ENCODE measurements around the gene PGBD1.
"Not testable (repeated sequence)": the region's sequence is repeated elsewhere in the genome, so short reads cannot be mapped to it uniquely, and the experiment has no call there.

PGBD1 gene

DNA sequence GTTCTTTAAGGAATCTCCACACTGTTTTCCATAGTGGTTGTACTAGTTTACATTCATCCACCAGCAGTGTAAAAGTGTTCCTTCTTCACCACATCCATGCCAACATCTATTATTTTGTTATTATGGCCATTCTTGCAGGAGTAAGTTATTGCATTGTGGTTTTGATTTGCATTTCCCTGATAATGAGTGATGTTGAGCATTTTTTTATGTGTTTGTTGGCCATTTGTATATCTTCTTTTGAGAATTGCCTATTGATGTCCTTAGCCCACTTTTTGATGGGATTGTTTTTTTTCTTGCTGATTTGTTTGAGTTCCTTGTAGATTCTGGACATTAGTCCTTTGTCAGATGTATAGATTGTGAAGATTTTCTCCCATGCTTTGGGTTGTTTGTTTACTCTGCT lies 25.0 kb downstream of the PGBD1 start:
- not testable (repeated sequence) for H3K4me3 ChIP-seq (ENCODE audit: low read depth, low read length); H2AFZ ChIP-seq (ENCODE audit: insufficient read depth, low read length, poor library complexity); H4K8ac ChIP-seq (ENCODE audit: low read depth, low read length); H4K12ac ChIP-seq (ENCODE audit: low read depth, low read length); H2BK12ac ChIP-seq (ENCODE audit: low read length); H2BK5ac ChIP-seq (ENCODE audit: low read depth, low read length, poor library complexity); H3K14ac ChIP-seq (ENCODE audit: low read length); H3K23ac ChIP-seq (ENCODE audit: low read length); H3K36me3 ChIP-seq (ENCODE audit: control insufficient read depth in 1 of 2, insufficient read depth in 2 of 2, low read length in 2 of 2); H3K9ac ChIP-seq (ENCODE audit: low read length); H3K18ac ChIP-seq (ENCODE audit: low read length); H4K91ac ChIP-seq (ENCODE audit: low read depth, low read length); H2BK120ac ChIP-seq (ENCODE audit: insufficient read depth, low read length, poor library complexity); DNase-seq; H3K4me1 ChIP-seq (ENCODE audit: control insufficient read depth in 1 of 2, insufficient read depth in 2 of 2, low read length in 2 of 2); H3K9me3 ChIP-seq (ENCODE audit: insufficient read depth, low read depth, low read length); H2AK5ac ChIP-seq (ENCODE audit: low read length); H3K27me3 ChIP-seq (ENCODE audit: insufficient read depth, low read length); H3K79me1 ChIP-seq (ENCODE audit: low read length); H3K4ac ChIP-seq (ENCODE audit: low read depth, low read length); H3K79me2 ChIP-seq (ENCODE audit: control insufficient read depth, insufficient read depth, low read length, poor library complexity); H3K4me2 ChIP-seq (ENCODE audit: low read length); H3K27ac ChIP-seq (ENCODE audit: low read depth, low read length)

GRCh38 chr6:28311139-28311823 lies 29.9 kb downstream of the PGBD1 start:
- Histone ChIP-seq H4K91ac (ENCODE audit: low read depth, low read length) (no peak overlapping the region), H3K4me2 (ENCODE audit: low read length) (no peak overlapping the region), H3K79me1 (ENCODE audit: low read length) (no peaks in the 10 kb centered on the region), H3K9me3 (ENCODE audit: insufficient read depth, low read depth, low read length) (peaks cover 4% of the 10 kb centered on the region), H3K4me1 (ENCODE audit: control insufficient read depth in 1 of 2, insufficient read depth in 2 of 2, low read length in 2 of 2) (no peaks in the 10 kb centered on the region), H4K12ac (ENCODE audit: low read depth, low read length) (no peak overlapping the region), H3K18ac (ENCODE audit: low read length) (no peak overlapping the region), H3K27ac (ENCODE audit: low read depth, low read length) (no peak overlapping the region), H3K23ac (ENCODE audit: low read length) (no peak overlapping the region), H4K8ac (ENCODE audit: low read depth, low read length) (no peak overlapping the region), H2BK120ac (ENCODE audit: insufficient read depth, low read length, poor library complexity) (no peak overlapping the region), H3K27me3 (ENCODE audit: insufficient read depth, low read length) (no peaks in the 10 kb centered on the region), H2BK12ac (ENCODE audit: low read length) (no peak overlapping the region), H2AK5ac (ENCODE audit: low read length) (no peak overlapping the region), H3K9ac (ENCODE audit: low read length) (no peak overlapping the region), H3K14ac (ENCODE audit: low read length) (no peak overlapping the region), H3K4ac (ENCODE audit: low read depth, low read length) (no peak overlapping the region), H2AFZ (ENCODE audit: insufficient read depth, low read length, poor library complexity) (no peak overlapping the region), H3K79me2 (ENCODE audit: control insufficient read depth, insufficient read depth, low read length, poor library complexity) (no peaks in the 10 kb centered on the region), H3K4me3 (ENCODE audit: low read depth, low read length) (no peak overlapping the region), H3K36me3 (ENCODE audit: control insufficient read depth in 1 of 2, insufficient read depth in 2 of 2, low read length in 2 of 2) (no peaks in the 10 kb centered on the region), H2BK5ac (ENCODE audit: low read depth, low read length, poor library complexity) (no peak overlapping the region)
- DNase-seq: no peak
- WGBS (ENCODE audit: extremely low coverage, insufficient coverage, insufficient read length): no CpG with 5 or more reads among the region's 9 CpGs

DNA sequence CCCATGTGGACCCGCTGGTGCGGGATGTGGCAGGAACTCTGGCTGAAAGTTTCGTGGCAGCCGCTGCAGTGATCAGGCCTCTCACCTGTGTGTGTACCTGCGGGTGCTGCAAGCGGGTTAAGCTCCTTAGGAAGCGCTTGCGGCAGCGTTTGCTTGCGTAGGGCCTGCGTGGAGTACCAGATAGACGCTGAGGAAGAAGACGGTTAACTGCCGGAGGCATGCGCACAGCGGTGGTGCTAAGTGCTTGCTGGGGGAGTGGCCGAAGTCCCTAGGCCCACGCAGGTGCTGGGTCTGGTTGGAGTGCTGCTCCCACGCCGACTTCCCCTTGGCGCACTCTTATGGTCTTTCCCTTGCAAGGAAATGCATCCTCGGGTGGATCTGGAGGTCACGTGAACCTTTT lies 31.6 kb downstream of the PGBD1 start:
- H3K4ac ChIP-seq (ENCODE audit: low read depth, low read length): no peak overlapping the region
- no peak overlapping the region for H4K8ac ChIP-seq (ENCODE audit: low read depth, low read length)
- no peaks in the 10 kb centered on the region for H3K27me3 ChIP-seq (ENCODE audit: insufficient read depth, low read length)
- H2BK12ac ChIP-seq (ENCODE audit: low read length): no peak overlapping the region
- no peak overlapping the region for H3K4me3 ChIP-seq (ENCODE audit: low read depth, low read length)
- no peak overlapping the region for H3K18ac ChIP-seq (ENCODE audit: low read length)
- H3K14ac ChIP-seq (ENCODE audit: low read length): no peak overlapping the region
- H2BK120ac ChIP-seq (ENCODE audit: insufficient read depth, low read length, poor library complexity): no peak overlapping the region
- no peaks in the 10 kb centered on the region for H3K36me3 ChIP-seq (ENCODE audit: control insufficient read depth in 1 of 2, insufficient read depth in 2 of 2, low read length in 2 of 2)
- no CpG with 5 or more reads among the region's 23 CpGs for WGBS (ENCODE audit: extremely low coverage, insufficient coverage, insufficient read length)
- no peak for DNase-seq
- no peak overlapping the region for H3K23ac ChIP-seq (ENCODE audit: low read length)
- no peaks in the 10 kb centered on the region for H3K79me2 ChIP-seq (ENCODE audit: control insufficient read depth, insufficient read depth, low read length, poor library complexity)
- no peak overlapping the region for H3K9ac ChIP-seq (ENCODE audit: low read length)
- H2AK5ac ChIP-seq (ENCODE audit: low read length): no peak overlapping the region
- peaks cover 4% of the 10 kb centered on the region for H3K9me3 ChIP-seq (ENCODE audit: insufficient read depth, low read depth, low read length)
- H3K4me1 ChIP-seq (ENCODE audit: control insufficient read depth in 1 of 2, insufficient read depth in 2 of 2, low read length in 2 of 2): no peaks in the 10 kb centered on the region
- H3K79me1 ChIP-seq (ENCODE audit: low read length): no peaks in the 10 kb centered on the region
- no peak overlapping the region for H2BK5ac ChIP-seq (ENCODE audit: low read depth, low read length, poor library complexity)
- no peak overlapping the region for H3K27ac ChIP-seq (ENCODE audit: low read depth, low read length)
- H4K12ac ChIP-seq (ENCODE audit: low read depth, low read length): no peak overlapping the region
- H4K91ac ChIP-seq (ENCODE audit: low read depth, low read length): no peak overlapping the region
- H3K4me2 ChIP-seq (ENCODE audit: low read length): no peak overlapping the region
- H2AFZ ChIP-seq (ENCODE audit: insufficient read depth, low read length, poor library complexity): no peak overlapping the region

- no CpG with 5 or more reads among the region's 3 CpGs for WGBS (ENCODE audit: extremely low coverage, insufficient coverage, insufficient read length)
- Histone ChIP-seq H4K12ac (ENCODE audit: low read depth, low read length) (no peak overlapping the region), H4K8ac (ENCODE audit: low read depth, low read length) (no peak overlapping the region)
Measured at GRCh38 chr6:28315628-28316027, 34.3 kb downstream of the PGBD1 start.

More at GRCh38 chr6:28315628-28316027, 34.3 kb downstream of the PGBD1 start:
- Histone ChIP-seq H3K4ac (ENCODE audit: low read depth, low read length) (no peak overlapping the region), H3K4me3 (ENCODE audit: low read depth, low read length) (no peak overlapping the region), H3K27me3 (ENCODE audit: insufficient read depth, low read length) (no peaks in the 10 kb centered on the region), H2AFZ (ENCODE audit: insufficient read depth, low read length, poor library complexity) (no peak overlapping the region), H3K18ac (ENCODE audit: low read length) (no peak overlapping the region), H3K14ac (ENCODE audit: low read length) (no peak overlapping the region), H2BK12ac (ENCODE audit: low read length) (no peak overlapping the region), H3K79me1 (ENCODE audit: low read length) (no peaks in the 10 kb centered on the region), H3K23ac (ENCODE audit: low read length) (no peak overlapping the region), H3K36me3 (ENCODE audit: control insufficient read depth in 1 of 2, insufficient read depth in 2 of 2, low read length in 2 of 2) (no peaks in the 10 kb centered on the region), H3K4me1 (ENCODE audit: control insufficient read depth in 1 of 2, insufficient read depth in 2 of 2, low read length in 2 of 2) (no peaks in the 10 kb centered on the region), H2BK120ac (ENCODE audit: insufficient read depth, low read length, poor library complexity) (no peak overlapping the region), H3K9ac (ENCODE audit: low read length) (no peak overlapping the region), H2AK5ac (ENCODE audit: low read length) (no peak overlapping the region), H3K9me3 (ENCODE audit: insufficient read depth, low read depth, low read length) (peaks cover 4% of the 10 kb centered on the region), H3K4me2 (ENCODE audit: low read length) (no peak overlapping the region), H4K91ac (ENCODE audit: low read depth, low read length) (no peak overlapping the region), H3K27ac (ENCODE audit: low read depth, low read length) (no peak overlapping the region), H3K79me2 (ENCODE audit: control insufficient read depth, insufficient read depth, low read length, poor library complexity) (no peaks in the 10 kb centered on the region), H2BK5ac (ENCODE audit: low read depth, low read length, poor library complexity) (no peak overlapping the region)
- no peak for DNase-seq
